HL-60 (cell line): ENCODE results near the gene SRP9.

Experiments used
- GABPA ChIP-seq: IDR thresholded peaks from 2 replicates; pipeline ENCODE4 v1.6.1; 2012; ENCODE audit warnings: low read depth
- POLR2AphosphoS5 ChIP-seq: IDR thresholded peaks from 2 replicates; pipeline ENCODE4 v1.6.1; 2012; ENCODE audit warnings: low read depth
- TF ChIP-seq, protein P1 (sequence below): IDR thresholded peaks from one replicate; pipeline ENCODE4 v1.5.1; 2011; ENCODE audit warnings: low read length, control low read depth, inconsistent platforms; ENCODE audit not compliant: insufficient read depth
- TF ChIP-seq, protein P2 (sequence below): IDR thresholded peaks from 2 replicates; pipeline ENCODE4 v1.6.1; 2012; ENCODE audit warnings: low read depth; ENCODE audit not compliant: insufficient replicate concordance

DNA sequence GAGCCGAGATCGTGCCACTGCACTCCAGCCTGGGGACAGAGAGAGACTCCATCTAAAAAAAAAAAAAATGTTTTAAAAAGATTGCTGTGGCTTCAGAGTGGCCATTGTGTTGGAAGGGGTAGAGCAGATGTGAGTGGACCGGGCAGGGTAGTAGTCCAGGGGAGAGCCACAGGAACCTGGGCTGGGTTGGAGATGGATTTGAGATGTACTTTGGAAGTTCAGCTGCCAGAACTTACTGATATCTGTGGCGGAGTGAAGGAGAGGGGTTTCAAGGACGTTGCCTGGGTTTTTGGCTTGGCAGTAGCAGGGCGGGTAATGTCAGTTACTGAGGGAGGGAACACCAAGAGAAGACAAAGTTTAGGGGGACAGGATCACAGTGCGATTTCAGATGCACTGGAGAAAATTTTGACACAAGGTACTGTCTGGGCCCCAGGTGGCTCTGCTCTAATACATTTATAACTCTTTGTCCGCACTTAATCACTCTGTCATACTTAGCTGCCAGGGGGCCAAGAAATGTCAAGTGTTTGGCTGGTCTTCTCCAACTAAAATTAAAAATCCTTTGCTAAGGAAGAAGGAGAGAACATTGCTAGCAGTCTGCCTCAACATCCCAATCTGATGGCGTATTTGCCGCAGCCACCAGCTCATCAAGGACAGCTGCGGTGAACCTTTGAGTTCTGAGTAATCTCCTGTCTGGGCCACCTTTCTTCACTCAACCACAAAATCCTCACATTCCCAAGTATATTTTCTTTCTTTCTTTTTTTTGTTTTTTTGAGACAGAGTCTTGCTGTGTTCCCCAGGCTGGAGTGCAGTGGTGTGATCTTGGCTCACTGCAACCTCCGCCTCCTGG lies 41.9 kb downstream of the SRP9 start:
- TF ChIP-seq, protein P1, sequence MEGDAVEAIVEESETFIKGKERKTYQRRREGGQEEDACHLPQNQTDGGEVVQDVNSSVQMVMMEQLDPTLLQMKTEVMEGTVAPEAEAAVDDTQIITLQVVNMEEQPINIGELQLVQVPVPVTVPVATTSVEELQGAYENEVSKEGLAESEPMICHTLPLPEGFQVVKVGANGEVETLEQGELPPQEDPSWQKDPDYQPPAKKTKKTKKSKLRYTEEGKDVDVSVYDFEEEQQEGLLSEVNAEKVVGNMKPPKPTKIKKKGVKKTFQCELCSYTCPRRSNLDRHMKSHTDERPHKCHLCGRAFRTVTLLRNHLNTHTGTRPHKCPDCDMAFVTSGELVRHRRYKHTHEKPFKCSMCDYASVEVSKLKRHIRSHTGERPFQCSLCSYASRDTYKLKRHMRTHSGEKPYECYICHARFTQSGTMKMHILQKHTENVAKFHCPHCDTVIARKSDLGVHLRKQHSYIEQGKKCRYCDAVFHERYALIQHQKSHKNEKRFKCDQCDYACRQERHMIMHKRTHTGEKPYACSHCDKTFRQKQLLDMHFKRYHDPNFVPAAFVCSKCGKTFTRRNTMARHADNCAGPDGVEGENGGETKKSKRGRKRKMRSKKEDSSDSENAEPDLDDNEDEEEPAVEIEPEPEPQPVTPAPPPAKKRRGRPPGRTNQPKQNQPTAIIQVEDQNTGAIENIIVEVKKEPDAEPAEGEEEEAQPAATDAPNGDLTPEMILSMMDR, result no peak
- TF ChIP-seq POLR2AphosphoS5, result no peak
- TF ChIP-seq, protein P2, sequence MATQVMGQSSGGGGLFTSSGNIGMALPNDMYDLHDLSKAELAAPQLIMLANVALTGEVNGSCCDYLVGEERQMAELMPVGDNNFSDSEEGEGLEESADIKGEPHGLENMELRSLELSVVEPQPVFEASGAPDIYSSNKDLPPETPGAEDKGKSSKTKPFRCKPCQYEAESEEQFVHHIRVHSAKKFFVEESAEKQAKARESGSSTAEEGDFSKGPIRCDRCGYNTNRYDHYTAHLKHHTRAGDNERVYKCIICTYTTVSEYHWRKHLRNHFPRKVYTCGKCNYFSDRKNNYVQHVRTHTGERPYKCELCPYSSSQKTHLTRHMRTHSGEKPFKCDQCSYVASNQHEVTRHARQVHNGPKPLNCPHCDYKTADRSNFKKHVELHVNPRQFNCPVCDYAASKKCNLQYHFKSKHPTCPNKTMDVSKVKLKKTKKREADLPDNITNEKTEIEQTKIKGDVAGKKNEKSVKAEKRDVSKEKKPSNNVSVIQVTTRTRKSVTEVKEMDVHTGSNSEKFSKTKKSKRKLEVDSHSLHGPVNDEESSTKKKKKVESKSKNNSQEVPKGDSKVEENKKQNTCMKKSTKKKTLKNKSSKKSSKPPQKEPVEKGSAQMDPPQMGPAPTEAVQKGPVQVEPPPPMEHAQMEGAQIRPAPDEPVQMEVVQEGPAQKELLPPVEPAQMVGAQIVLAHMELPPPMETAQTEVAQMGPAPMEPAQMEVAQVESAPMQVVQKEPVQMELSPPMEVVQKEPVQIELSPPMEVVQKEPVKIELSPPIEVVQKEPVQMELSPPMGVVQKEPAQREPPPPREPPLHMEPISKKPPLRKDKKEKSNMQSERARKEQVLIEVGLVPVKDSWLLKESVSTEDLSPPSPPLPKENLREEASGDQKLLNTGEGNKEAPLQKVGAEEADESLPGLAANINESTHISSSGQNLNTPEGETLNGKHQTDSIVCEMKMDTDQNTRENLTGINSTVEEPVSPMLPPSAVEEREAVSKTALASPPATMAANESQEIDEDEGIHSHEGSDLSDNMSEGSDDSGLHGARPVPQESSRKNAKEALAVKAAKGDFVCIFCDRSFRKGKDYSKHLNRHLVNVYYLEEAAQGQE, result no peak
- no peak for TF ChIP-seq GABPA
